K562 (cell line): ENCODE measurements around the gene KCNQ5.

Source experiments
- MCM5 ChIP-seq: fragments of 450-650 bp; IDR thresholded peaks from 2 replicates; pipeline ENCODE4 v1.6.1; 2016; ENCODE audit warnings: low read depth
- POLR2AphosphoS2 ChIP-seq: IDR thresholded peaks from 2 replicates; pipeline ENCODE4 v1.6.1; 2012; ENCODE audit warnings: low read length, improper control_type of control experiment
- RAD21 ChIP-seq, 2 experiments: fragments of 250-450 bp in 1 of 2; fragments of 450-650 bp in 1 of 2; sonication (Bioruptor Pico) in 1 of 2; formaldehyde crosslinking in 1 of 2; IDR thresholded peaks in 1 of 2; conservative IDR thresholded peaks in 1 of 2; 2 replicates each; pipeline versions ENCODE4 v1.4.0 to v1.8.0; 2020 to 2022; ENCODE audit warnings: mild to moderate bottlenecking in 2 of 2, moderate library complexity in 1 of 2
- TEAD1 ChIP-seq, 2 experiments: fragments of 450-650 bp in 1 of 2; sonication (generic) in 1 of 2; formaldehyde crosslinking; IDR thresholded peaks; 2 replicates each; pipeline versions ENCODE4 v1.4.0 to v1.8.0; 2020 to 2022; ENCODE audit warnings: mild to moderate bottlenecking in 2 of 2, missing genetic modification reagents in 1 of 2
- ZNF133 ChIP-seq: fragments of 250-450 bp; sonication (Bioruptor Pico); IDR thresholded peaks from 2 replicates; pipeline ENCODE4 v1.4.0; 2020; ENCODE audit warnings: mild to moderate bottlenecking
- ZNF143 ChIP-seq: sonication (generic); formaldehyde crosslinking; IDR thresholded peaks from 2 replicates; pipeline ENCODE4 v1.9.0; 2022; ENCODE audit warnings: mild to moderate bottlenecking, missing genetic modification reagents
- TF ChIP-seq, protein P1 (sequence below), 3 experiments: IDR thresholded peaks in 2 of 3; conservative IDR thresholded peaks in 1 of 3; 2 replicates each; pipeline ENCODE4 v1.5.1; 2011 to 2012; ENCODE audit warnings: low read length in 3 of 3, mild to moderate bottlenecking in 3 of 3, control low read depth in 2 of 3, improper control_type of control experiment in 1 of 3, inconsistent platforms in 1 of 3, low read depth in 1 of 3, mixed read lengths in 1 of 3, moderate library complexity in 1 of 3; ENCODE audit not compliant: insufficient read depth in 2 of 3
- TF ChIP-seq, protein P2 (sequence below), 2 experiments: fragments of 450-650 bp in 1 of 2; sonication (generic) in 1 of 2; formaldehyde crosslinking in 1 of 2; IDR thresholded peaks in 1 of 2; conservative IDR thresholded peaks in 1 of 2; 2 replicates each; pipeline versions ENCODE4 v1.6.1 to v1.8.1; 2016 to 2023; ENCODE audit warnings: mild to moderate bottlenecking in 2 of 2, moderate library complexity in 2 of 2, inconsistent platforms in 1 of 2, missing genetic modification reagents in 1 of 2

DNA sequence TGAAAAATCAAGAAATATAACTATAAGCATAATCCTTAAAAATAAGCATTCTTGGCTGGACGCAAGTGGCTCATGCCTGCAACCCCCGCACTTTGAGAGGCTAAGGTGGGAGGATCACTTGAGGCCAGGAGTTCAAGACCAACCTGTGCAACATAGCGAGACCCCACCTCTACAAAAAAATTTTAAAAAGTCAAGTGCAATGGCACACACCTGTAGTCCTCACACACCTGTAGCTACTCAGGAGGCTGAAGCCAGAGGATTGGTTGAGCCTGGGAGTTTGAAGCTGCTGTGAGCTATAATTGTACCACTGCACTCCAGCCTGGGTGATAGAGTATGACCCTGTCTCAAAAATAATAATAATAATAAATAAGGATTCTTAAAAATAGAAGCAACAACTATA is 494.5 kb downstream of the KCNQ5 start:
- TF ChIP-seq, protein P1, sequence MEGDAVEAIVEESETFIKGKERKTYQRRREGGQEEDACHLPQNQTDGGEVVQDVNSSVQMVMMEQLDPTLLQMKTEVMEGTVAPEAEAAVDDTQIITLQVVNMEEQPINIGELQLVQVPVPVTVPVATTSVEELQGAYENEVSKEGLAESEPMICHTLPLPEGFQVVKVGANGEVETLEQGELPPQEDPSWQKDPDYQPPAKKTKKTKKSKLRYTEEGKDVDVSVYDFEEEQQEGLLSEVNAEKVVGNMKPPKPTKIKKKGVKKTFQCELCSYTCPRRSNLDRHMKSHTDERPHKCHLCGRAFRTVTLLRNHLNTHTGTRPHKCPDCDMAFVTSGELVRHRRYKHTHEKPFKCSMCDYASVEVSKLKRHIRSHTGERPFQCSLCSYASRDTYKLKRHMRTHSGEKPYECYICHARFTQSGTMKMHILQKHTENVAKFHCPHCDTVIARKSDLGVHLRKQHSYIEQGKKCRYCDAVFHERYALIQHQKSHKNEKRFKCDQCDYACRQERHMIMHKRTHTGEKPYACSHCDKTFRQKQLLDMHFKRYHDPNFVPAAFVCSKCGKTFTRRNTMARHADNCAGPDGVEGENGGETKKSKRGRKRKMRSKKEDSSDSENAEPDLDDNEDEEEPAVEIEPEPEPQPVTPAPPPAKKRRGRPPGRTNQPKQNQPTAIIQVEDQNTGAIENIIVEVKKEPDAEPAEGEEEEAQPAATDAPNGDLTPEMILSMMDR (IDR thresholded peaks at IDR 0.05 in 2 of 3, conservative IDR thresholded peaks at IDR 0.05 in 1 of 3; ENCODE audit: insufficient read depth in 2 of 3, low read depth in 1 of 3, low read length in 3 of 3), result no peak
- TF ChIP-seq, protein P2, sequence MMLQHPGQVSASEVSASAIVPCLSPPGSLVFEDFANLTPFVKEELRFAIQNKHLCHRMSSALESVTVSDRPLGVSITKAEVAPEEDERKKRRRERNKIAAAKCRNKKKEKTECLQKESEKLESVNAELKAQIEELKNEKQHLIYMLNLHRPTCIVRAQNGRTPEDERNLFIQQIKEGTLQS (IDR thresholded peaks at IDR 0.05), result no peak
- TF ChIP-seq, protein P2 (CRISPR knock-in tag; conservative IDR thresholded peaks at IDR 0.05), result no peak
- TF ChIP-seq ZNF143 (CRISPR knock-in tag) (no peak), TEAD1 (CRISPR knock-in tag; IDR thresholded peaks at IDR 0.05) (no peak), RAD21 (CRISPR knock-in tag; conservative IDR thresholded peaks at IDR 0.05 in 1 of 2, IDR thresholded peaks at IDR 0.05 in 1 of 2) (no peak), MCM5 (no peak), POLR2AphosphoS2 (no peak), ZNF133 (CRISPR knock-in tag) (no peak)
